A673 (cell line): ENCODE results near the gene PKN3. TPM values are rescaled to one million over a fixed set of nuclear protein-coding genes. Genes with fewer than 3 reads are reported as not detected.

Source experiments
- BruUV-seq: library from RNA; stranded (reverse); fragments of 400-500 nt; replicated peaks from 2 replicates; lab custom pipeline; 2021; lab: Mats Ljungman, UMichigan
- CTCF ChIA-PET: fragments of 300-600 bp; sonication (Branson Sonifier 250); formaldehyde crosslinking; loops from one replicate; lab custom pipeline; 2022; ENCODE audit warnings: antibody characterized with exemption; lab: Charles Lee
- POLR2A ChIA-PET: fragments of 300-600 bp; sonication (Branson Sonifier 250); formaldehyde crosslinking; loops from one replicate; lab custom pipeline; 2022; ENCODE audit warnings: antibody characterized with exemption; ENCODE audit not compliant: low non-redundant PET; lab: Charles Lee
- DNase-seq: peaks from one replicate; pipeline ENCODE4 v3.0.0-alpha.2; 2015; ENCODE audit warnings: low spot score
- H3K27ac ChIP-seq: fragments of 200-600 bp; sonication (generic); 2 replicates; pipeline ENCODE4 v1.5.1; 2016; ENCODE audit warnings: mixed run types, low read depth, mild to moderate bottlenecking, mixed read lengths, antibody characterized with exemption, low read length; ENCODE audit not compliant: poor library complexity, severe bottlenecking
- H3K27me3 ChIP-seq: fragments of 200-600 bp; sonication (generic); replicated peaks from 2 replicates; pipeline ENCODE4 v1.6.1; 2017; ENCODE audit warnings: mixed run types, low read depth, mild to moderate bottlenecking, mixed read lengths, antibody characterized with exemption, low read length; ENCODE audit not compliant: insufficient read depth, poor library complexity
- H3K36me3 ChIP-seq: fragments of 200-600 bp; sonication (generic); 2 replicates; pipeline ENCODE4 v1.6.1; 2016; ENCODE audit warnings: mixed run types, mild to moderate bottlenecking, mixed read lengths, antibody characterized with exemption, low read length; ENCODE audit not compliant: insufficient read depth, poor library complexity, severe bottlenecking
- H3K4me1 ChIP-seq: fragments of 200-600 bp; sonication (generic); 2 replicates; pipeline ENCODE4 v1.6.1; 2017; ENCODE audit warnings: mixed run types, mild to moderate bottlenecking, mixed read lengths, antibody characterized with exemption, low read length; ENCODE audit not compliant: insufficient read depth, poor library complexity, severe bottlenecking
- H3K4me3 ChIP-seq: fragments of 200-600 bp; sonication (generic); 2 replicates; pipeline ENCODE4 v1.5.1; 2016; ENCODE audit warnings: low read depth, mixed run types, mild to moderate bottlenecking, mixed read lengths, low read length; ENCODE audit not compliant: poor library complexity, severe bottlenecking
- H3K9me3 ChIP-seq: fragments of 200-600 bp; sonication (generic); 2 replicates; pipeline ENCODE4 v1.6.1; 2016; ENCODE audit warnings: mixed run types, low read depth, mild to moderate bottlenecking, mixed read lengths, antibody characterized with exemption, low read length; ENCODE audit not compliant: poor library complexity, severe bottlenecking
- CTCF ChIP-seq: fragments of 300-800, 200-600 bp; sonication (generic); conservative IDR thresholded peaks from 2 replicates; pipeline ENCODE4 v1.5.1; 2017; ENCODE audit warnings: low read depth, mild to moderate bottlenecking, antibody characterized with exemption, low read length, moderate library complexity, mixed read lengths
- EZH2 ChIP-seq: fragments of 200-600 bp; sonication (generic); IDR thresholded peaks from 2 replicates; pipeline ENCODE4 v1.6.1; 2017; ENCODE audit warnings: borderline replicate concordance, low read depth, mild to moderate bottlenecking, mixed read lengths, antibody characterized with exemption, low read length; ENCODE audit not compliant: poor library complexity, severe bottlenecking
- intact Hi-C: fragments of 100-400 bp; cut with micrococcal nuclease; formaldehyde crosslinking; loops from one replicate; pipeline ENCODE4 v1.10.0; 2022; ENCODE audit not compliant: unreplicated experiment
- total RNA-seq: library from RNA; stranded (reverse); gene quantifications from 2 replicates; pipeline ENCODE4 v1.2.3, GENCODE V29; 2021

The PKN3 gene
- total RNA-seq, 1 experiment from 2014 or later = 12.3 TPM

GRCh38 chr9:128713411-128713780 is 11.1 kb downstream of the PKN3 start:
- BruUV-seq = no TSS peak
- no peak for DNase-seq
- Histone ChIP-seq H3K9me3 (no peaks in the 10 kb centered on the region), H3K4me3 (no peak overlapping the region), H3K4me1 (no peaks in the 10 kb centered on the region), H3K27ac (no peak overlapping the region), H3K36me3 (no peaks in the 10 kb centered on the region), H3K27me3 (no peaks in the 10 kb centered on the region)
- TF ChIP-seq EZH2 = no peak
- no peak for TF ChIP-seq CTCF
- POLR2A ChIA-PET = no interaction called here
- intact Hi-C loops = no loop called here
- CTCF ChIA-PET = no interaction called here

DNA sequence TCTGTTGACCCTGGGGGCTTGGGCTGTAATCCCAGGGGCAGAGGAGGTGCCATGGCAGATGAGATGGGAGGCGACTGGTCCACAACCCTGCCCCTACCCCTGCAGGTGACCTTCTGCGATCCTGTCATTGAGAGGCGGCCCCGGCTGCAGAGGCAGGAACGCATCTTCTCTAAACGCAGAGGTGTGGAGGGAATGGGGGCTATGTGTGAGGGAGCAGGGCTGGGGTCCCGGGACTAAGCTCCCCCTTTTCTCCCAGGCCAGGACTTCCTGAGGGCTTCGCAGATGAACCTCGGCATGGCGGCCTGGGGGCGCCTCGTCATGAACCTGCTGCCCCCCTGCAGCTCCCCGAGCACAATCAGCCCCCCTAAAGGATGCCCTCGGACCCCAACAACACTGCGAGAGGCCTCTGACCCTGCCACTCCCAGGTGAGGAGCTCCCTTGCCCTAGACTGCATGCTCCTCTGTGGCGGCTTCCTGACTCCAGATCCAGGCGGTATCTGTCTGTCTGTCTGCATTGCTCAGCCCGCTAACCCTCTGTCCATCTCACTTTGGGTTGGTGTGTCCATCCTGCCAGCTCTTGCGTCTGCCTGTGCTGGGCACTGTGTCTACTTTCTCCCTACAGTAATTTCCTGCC is 11.8 kb downstream of the PKN3 start:
- TF ChIP-seq EZH2 (no peak), CTCF (no peak)
- H3K4me3 ChIP-seq = no peak overlapping the region
- no TSS peak for BruUV-seq
- H3K9me3 ChIP-seq = no peaks in the 10 kb centered on the region
- intact Hi-C loops = no loop called here
- H3K4me1 ChIP-seq = no peaks in the 10 kb centered on the region
- H3K27me3 ChIP-seq = no peaks in the 10 kb centered on the region
- H3K36me3 ChIP-seq = no peaks in the 10 kb centered on the region
- CTCF ChIA-PET = no interaction called here
- H3K27ac ChIP-seq = no peak overlapping the region
- no peak for DNase-seq
- POLR2A ChIA-PET = no interaction called here

DNA sequence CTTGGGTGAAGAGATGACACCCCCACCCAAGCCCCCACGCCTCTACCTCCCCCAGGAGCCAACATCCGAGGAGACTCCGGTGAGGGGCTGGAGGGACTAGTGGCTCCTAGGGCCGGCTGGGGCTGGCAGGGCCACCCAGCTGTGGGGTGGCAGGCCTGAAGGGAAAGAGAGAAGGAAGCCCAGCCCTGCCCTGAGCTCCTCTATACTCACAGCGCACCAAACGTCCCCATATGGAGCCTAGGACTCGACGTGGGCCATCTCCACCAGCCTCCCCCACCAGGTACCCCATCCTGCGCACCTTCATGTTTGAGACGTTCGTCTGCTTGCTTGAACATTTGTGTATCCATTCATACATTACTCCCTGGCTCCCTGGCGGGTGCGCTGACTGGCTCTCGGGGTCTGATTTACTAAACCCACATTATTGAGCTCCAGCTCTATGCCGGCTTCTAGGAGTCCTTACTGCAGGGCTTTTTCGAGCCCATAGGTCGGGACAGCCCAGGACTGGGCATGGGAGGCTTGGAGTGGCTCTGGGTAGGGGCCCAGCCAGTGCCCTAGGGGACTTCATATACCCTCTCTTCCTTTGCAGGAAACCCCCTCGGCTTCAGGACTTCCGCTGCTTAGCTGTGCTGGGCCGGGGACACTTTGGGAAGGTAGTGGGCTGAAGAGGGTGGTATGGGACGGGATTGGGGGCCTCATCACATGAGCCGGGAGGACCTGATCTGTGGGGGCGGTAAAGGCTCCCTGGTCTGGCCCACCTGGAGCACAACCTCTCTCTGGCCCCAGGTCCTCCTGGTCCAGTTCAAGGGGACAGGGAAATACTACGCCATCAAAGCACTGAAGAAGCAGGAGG is 12.5 kb downstream of the PKN3 start:
- DNase-seq = no peak
- Histone ChIP-seq H3K4me1 (no peaks in the 10 kb centered on the region), H3K27me3 (no peaks in the 10 kb centered on the region), H3K36me3 (no peaks in the 10 kb centered on the region), H3K27ac (no peak overlapping the region), H3K4me3 (no peak overlapping the region), H3K9me3 (no peaks in the 10 kb centered on the region)
- ChIA-PET POLR2A (no interaction called here), CTCF (no interaction called here)
- intact Hi-C loops = no loop called here
- TF ChIP-seq CTCF (no peak), EZH2 (no peak)
- BruUV-seq = no TSS peak
